GM12878 (cell line): ENCODE measurements around the gene B4GALT5.

Experiments used
- CTCF ChIP-seq, 3 experiments: IDR thresholded peaks in 2 of 3; conservative IDR thresholded peaks in 1 of 3; 2 replicates each; pipeline ENCODE4 v1.5.1; 2011; ENCODE audit warnings: low read depth in 3 of 3, low read length in 3 of 3, mild to moderate bottlenecking in 3 of 3, control low read depth in 2 of 3, moderate library complexity in 2 of 3, inconsistent platforms in 1 of 3, mixed read lengths in 1 of 3; ENCODE audit not compliant: control insufficient read depth in 2 of 3, insufficient read depth in 1 of 3; ENCODE audit errors: extremely low read depth in 1 of 3
- EP300 ChIP-seq, 2 experiments: fragments of 150-350 bp in 1 of 2; IDR thresholded peaks; 2 replicates each; pipeline ENCODE4 v1.6.1; 2011 to 2012; ENCODE audit warnings: low read depth in 2 of 2, low read length in 2 of 2, borderline replicate concordance in 1 of 2, improper control_type of control experiment in 1 of 2, inconsistent platforms in 1 of 2; ENCODE audit not compliant: control insufficient read depth in 1 of 2
- FOXK2 ChIP-seq: fragments of 450-650 bp; IDR thresholded peaks from 2 replicates; pipeline ENCODE4 v1.6.1; 2017; ENCODE audit warnings: mild to moderate bottlenecking, moderate library complexity
- HSF1 ChIP-seq: fragments of 150-350 bp; IDR thresholded peaks from 2 replicates; pipeline ENCODE4 v1.6.1; 2014; ENCODE audit warnings: mild to moderate bottlenecking, low read depth, low read length
- JUND ChIP-seq: IDR thresholded peaks from 2 replicates; pipeline ENCODE4 v1.6.1; 2012; ENCODE audit warnings: low read depth, mild to moderate bottlenecking, low read length, improper control_type of control experiment, moderate library complexity
- POLR2A ChIP-seq: IDR thresholded peaks from 2 replicates; pipeline ENCODE4 v1.6.1; 2011; ENCODE audit warnings: low read depth, mild to moderate bottlenecking, low read length
- SREBF1 ChIP-seq: IDR thresholded peaks from 2 replicates; pipeline ENCODE4 v1.6.1; 2012; ENCODE audit warnings: mild to moderate bottlenecking, low read length

- TF ChIP-seq FOXK2 (no peak), CTCF (IDR thresholded peaks at IDR 0.05 in 2 of 3, conservative IDR thresholded peaks at IDR 0.05 in 1 of 3; ENCODE audit: control insufficient read depth in 2 of 3, extremely low read depth in 1 of 3, insufficient read depth in 1 of 3, low read depth in 3 of 3, low read length in 3 of 3) (no peak), POLR2A (no peak), EP300 (IDR thresholded peaks at IDR 0.05; ENCODE audit: borderline replicate concordance in 1 of 2, control insufficient read depth in 1 of 2, low read depth in 2 of 2, low read length in 2 of 2) (no peak), JUND (no peak), HSF1 (no peak), SREBF1 (no peak)
These were observed 6.6 kb downstream of the B4GALT5 start for GRCh38 chr20:49707118-49707517.
